Naive thymus-derived CD8-positive, alpha-beta T cell (primary cell): ENCODE data around the gene SMIM10. TPM values are rescaled to one million over a fixed set of nuclear protein-coding genes. Genes with fewer than 3 reads are reported as not detected.
"Not testable (repeated sequence)": the region's sequence is repeated elsewhere in the genome, so short reads cannot be mapped to it uniquely, and the experiment has no call there.

Experiments
- ATAC-seq, 2 donors: fragments of 150-1000 bp; cut with Tn5 transposase in 1 of 2; sonication (Bioruptor Pico), chemical (Tn5 transposase) in 1 of 2; 1 replicate in 1 of 2; 2 replicates in 1 of 2; pipeline ENCODE4 v1.10.0; 2021; ENCODE audit warnings: mild to moderate bottlenecking in 2 of 2, moderate library complexity in 2 of 2
- POLR2A ChIA-PET: fragments of 350-600 bp; sonication (Branson Sonifier 250); formaldehyde crosslinking; loops from one replicate; lab custom pipeline; 2021; ENCODE audit warnings: antibody characterized with exemption; lab: Charles Lee
- DNase-seq, 10 donors: peaks; one replicate each; pipeline versions ENCODE4 v3.0.0 to v3.0.0-alpha.2; 2020 to 2022
- H3K27ac Mint-ChIP-seq, 10 donors: one replicate each; pipeline ENCODE4 v1.8.0; 2020 to 2022; ENCODE audit warnings: mild to moderate bottlenecking in 10 of 10, mixed read lengths in 10 of 10, moderate library complexity in 4 of 10, inconsistent platforms in 1 of 10
- H3K27me3 Mint-ChIP-seq, 5 donors: one replicate each; pipeline ENCODE4 v1.8.0; 2021 to 2022; ENCODE audit warnings: mixed read lengths in 5 of 5
- H3K36me3 Mint-ChIP-seq, 3 donors: one replicate each; pipeline ENCODE4 v1.8.0; 2020 to 2022; ENCODE audit warnings: mixed read lengths in 3 of 3, mild to moderate bottlenecking in 2 of 3, inconsistent platforms in 1 of 3
- H3K4me1 Mint-ChIP-seq, 4 donors: one replicate each; pipeline ENCODE4 v1.8.0; 2021 to 2022; ENCODE audit warnings: mixed read lengths in 4 of 4
- H3K4me3 Mint-ChIP-seq, 10 donors: one replicate each; pipeline ENCODE4 v1.8.0; 2020 to 2022; ENCODE audit warnings: mild to moderate bottlenecking in 10 of 10, mixed read lengths in 10 of 10, moderate library complexity in 6 of 10, inconsistent platforms in 1 of 10
- H3K9me3 Mint-ChIP-seq, 9 donors: one replicate each; pipeline ENCODE4 v1.8.0; 2020 to 2022; ENCODE audit warnings: mixed read lengths in 9 of 9, mild to moderate bottlenecking in 3 of 9, inconsistent platforms in 1 of 9, moderate library complexity in 1 of 9
- polyA plus RNA-seq, 3 donors: library from polyadenylated mRNA; unstranded; fragments of 300-500 nt; fragmentation: Illumina TruSeq; gene quantifications; one replicate each; pipeline ENCODE4 v1.2.3, GENCODE V29; 2021
- total RNA-seq, 8 experiments: library from RNA in 2 of 8; stranded (reverse) in 2 of 8; gene quantifications; one replicate each; pipeline ENCODE4 v1.2.3 and lab custom pipeline; 2021 to 2026

SMIM10 gene
- total RNA-seq (not detected), polyA plus RNA-seq (under 1 TPM in 1 of 3 donors, not detected in 2; 0.14 TPM), total RNA-seq (lab: John Stamatoyannopoulos, UW) (0 to 3.2 (median 0.07) reads per million in 6 experiments)

- POLR2A ChIA-PET = no interaction called here
- H3K36me3 Mint-ChIP-seq = no peaks in the 10 kb centered on the region
- DNase-seq = peak in 6 of 10 donors; percentile 1 to 63 (median 10)
- no peaks in the 10 kb centered on the region for H3K9me3 Mint-ChIP-seq
- peaks cover 8 to 13% (median 12%) of the 10 kb centered on the region in 4 donors for H3K4me1 Mint-ChIP-seq
- ATAC-seq = peak; percentile 39 to 65
- peak within 1 kb of the TSS; percentile 70 to 85 (median 81) for H3K4me3 Mint-ChIP-seq
- peaks cover 14 to 24% (median 17%) of the 10 kb centered on the region in 5 donors for H3K27me3 Mint-ChIP-seq
- H3K27ac Mint-ChIP-seq = peak within 1 kb of the TSS in 1 of 10 donors; percentile 1
These were observed at the start of gene SMIM10 for GRCh38 chrX:134990801-134991481. SMIM10 (plus strand) TSS chrX:134990991; CDS start chrX:134991096, 105 bp downstream.

- H3K4me3 Mint-ChIP-seq, H3K4me1 Mint-ChIP-seq, ATAC-seq, H3K36me3 Mint-ChIP-seq, DNase-seq, H3K27ac Mint-ChIP-seq, H3K9me3 Mint-ChIP-seq, H3K27me3 Mint-ChIP-seq, POLR2A ChIA-PET: not testable (repeated sequence)
These were observed 44.4 kb upstream of the SMIM10 start for GRCh38 chrX:134946364-134946763.

- H3K4me3 Mint-ChIP-seq = no peak overlapping the region
- H3K9me3 Mint-ChIP-seq = no peaks in the 10 kb centered on the region
- H3K36me3 Mint-ChIP-seq = no peaks in the 10 kb centered on the region
- H3K27ac Mint-ChIP-seq = no peak overlapping the region
- DNase-seq (no peak), ATAC-seq (no peak)
- no peaks in the 10 kb centered on the region for H3K27me3 Mint-ChIP-seq
- H3K4me1 Mint-ChIP-seq = no peaks in the 10 kb centered on the region
- POLR2A ChIA-PET = no interaction called here
These were observed 42.2 kb upstream of the SMIM10 start for GRCh38 chrX:134948333-134949241.

- Mint-ChIP-seq H3K36me3 (no peaks in the 10 kb centered on the region), H3K27ac (peak overlapping the region in 1 of 10 donors; percentile 40), H3K4me1 (no peaks in the 10 kb centered on the region), H3K27me3 (no peaks in the 10 kb centered on the region), H3K4me3 (no peak overlapping the region), H3K9me3 (no peaks in the 10 kb centered on the region)
- DNase-seq = no peak
- ATAC-seq = no peak
- POLR2A ChIA-PET = no interaction called here
These were observed 41.5 kb upstream of the SMIM10 start for GRCh38 chrX:134949271-134949670.

- H3K36me3 Mint-ChIP-seq = peaks cover 0 to 5% (median 0%) of the 10 kb centered on the region in 3 donors
- ATAC-seq = no peak
- H3K4me1 Mint-ChIP-seq = no peaks in the 10 kb centered on the region
- H3K27ac Mint-ChIP-seq = no peak overlapping the region
- H3K9me3 Mint-ChIP-seq = no peaks in the 10 kb centered on the region
- DNase-seq = no peak
- H3K27me3 Mint-ChIP-seq = peaks cover under 1 to 17% (median 7%) of the 10 kb centered on the region in 5 donors
- H3K4me3 Mint-ChIP-seq = no peak overlapping the region
- POLR2A ChIA-PET = no interaction called here
These were observed 33.0 kb upstream of the SMIM10 start for GRCh38 chrX:134957836-134958235.

GRCh38 chrX:134960366-134960765 is 30.4 kb upstream of the SMIM10 start:
- H3K27me3 Mint-ChIP-seq = peaks cover 7 to 30% (median 14%) of the 10 kb centered on the region in 5 donors
- ATAC-seq, POLR2A ChIA-PET, H3K36me3 Mint-ChIP-seq, H3K27ac Mint-ChIP-seq, DNase-seq, H3K4me1 Mint-ChIP-seq, H3K9me3 Mint-ChIP-seq, H3K4me3 Mint-ChIP-seq: not testable (repeated sequence)

- Mint-ChIP-seq H3K4me1 (no peaks in the 10 kb centered on the region), H3K27ac (no peak overlapping the region), H3K4me3 (no peak overlapping the region), H3K27me3 (peaks cover 7 to 32% (median 14%) of the 10 kb centered on the region in 5 donors), H3K9me3 (no peaks in the 10 kb centered on the region), H3K36me3 (peaks cover 0 to 5% (median 0%) of the 10 kb centered on the region in 3 donors)
- no peak for DNase-seq
- ATAC-seq = no peak
- POLR2A ChIA-PET = no interaction called here
These were observed 27.8 kb upstream of the SMIM10 start for GRCh38 chrX:134963041-134963440.

GRCh38 chrX:134969726-134970125 is 21.1 kb upstream of the SMIM10 start:
- no peaks in the 10 kb centered on the region for H3K4me1 Mint-ChIP-seq
- POLR2A ChIA-PET = no interaction called here

GRCh38 chrX:134971926-134972325 is 18.9 kb upstream of the SMIM10 start:
- H3K27me3 Mint-ChIP-seq = no peaks in the 10 kb centered on the region
- no peaks in the 10 kb centered on the region for H3K4me1 Mint-ChIP-seq
- no peak for DNase-seq
- H3K9me3 Mint-ChIP-seq = no peaks in the 10 kb centered on the region
- no peaks in the 10 kb centered on the region for H3K36me3 Mint-ChIP-seq
- no peak overlapping the region for H3K27ac Mint-ChIP-seq
- no peak for ATAC-seq
- POLR2A ChIA-PET = no interaction called here
- H3K4me3 Mint-ChIP-seq = no peak overlapping the region

More at GRCh38 chrX:134969726-134970125, 21.1 kb upstream of the SMIM10 start:
- Mint-ChIP-seq H3K36me3 (no peaks in the 10 kb centered on the region), H3K27ac (no peak overlapping the region), H3K9me3 (no peaks in the 10 kb centered on the region), H3K27me3 (peaks cover 0 to 7% (median 4%) of the 10 kb centered on the region in 5 donors), H3K4me3 (no peak overlapping the region)
- DNase-seq (no peak), ATAC-seq (no peak)

GRCh38 chrX:134975516-134975915 is 15.3 kb upstream of the SMIM10 start:
- Mint-ChIP-seq H3K4me1 (no peaks in the 10 kb centered on the region), H3K36me3 (no peaks in the 10 kb centered on the region), H3K4me3 (no peak overlapping the region), H3K27me3 (no peaks in the 10 kb centered on the region), H3K9me3 (no peaks in the 10 kb centered on the region), H3K27ac (no peak overlapping the region)
- no peak for DNase-seq
- POLR2A ChIA-PET = no interaction called here
- ATAC-seq = no peak

GRCh38 chrX:134981910-134982309 is 8.9 kb upstream of the SMIM10 start:
- DNase-seq (no peak), ATAC-seq (no peak)
- Mint-ChIP-seq H3K4me1 (peaks cover 0 to 2% (median 0%) of the 10 kb centered on the region in 4 donors), H3K4me3 (no peak overlapping the region), H3K36me3 (no peaks in the 10 kb centered on the region), H3K27ac (no peak overlapping the region), H3K27me3 (peaks cover 0 to 2% (median 2%) of the 10 kb centered on the region in 5 donors), H3K9me3 (no peaks in the 10 kb centered on the region)
- POLR2A ChIA-PET = no interaction called here

- Mint-ChIP-seq H3K4me1 (peaks cover 0 to 2% (median 0%) of the 10 kb centered on the region in 4 donors), H3K27me3 (peaks cover 0 to 2% (median 2%) of the 10 kb centered on the region in 5 donors), H3K4me3 (no peak overlapping the region), H3K27ac (no peak overlapping the region), H3K36me3 (no peaks in the 10 kb centered on the region), H3K9me3 (no peaks in the 10 kb centered on the region)
- no peak for ATAC-seq
- DNase-seq = no peak
- POLR2A ChIA-PET = no interaction called here
These were observed 8.0 kb upstream of the SMIM10 start for GRCh38 chrX:134982748-134983147.

- H3K27ac Mint-ChIP-seq = no peak overlapping the region
- no peak overlapping the region for H3K4me3 Mint-ChIP-seq
- H3K4me1 Mint-ChIP-seq = peaks cover 0 to 4% (median under 1%) of the 10 kb centered on the region in 4 donors
- H3K9me3 Mint-ChIP-seq = no peaks in the 10 kb centered on the region
- ATAC-seq (no peak), DNase-seq (no peak)
- H3K36me3 Mint-ChIP-seq = no peaks in the 10 kb centered on the region
- H3K27me3 Mint-ChIP-seq = peaks cover 0 to 13% (median 10%) of the 10 kb centered on the region in 5 donors
- POLR2A ChIA-PET = no interaction called here
These were observed 5.3 kb upstream of the SMIM10 start for GRCh38 chrX:134985479-134985878.
